Measurements from ENCODE around the gene RCN2. TPM values are rescaled to one million over a fixed set of nuclear protein-coding genes. Genes with fewer than 3 reads are reported as not detected.

RCN2 gene
- total and polyA plus RNA-seq, 2 of the 13 experiments (the other 11 are each of a cell fraction or from before 2014, with no cell fraction given), result 84.4 to 89.0 TPM

- no TSS peak for BruUV-seq (replicated peaks)
- POLR2A ChIA-PET, result no interaction called here
- H3K9ac ChIP-seq (ENCODE audit: insufficient read depth, low read depth, low read length), result no peak overlapping the region
- H2AFZ ChIP-seq (ENCODE audit: low read length), result no peak overlapping the region
- CTCF ChIA-PET (ENCODE audit: low intra/inter-chr PET ratio, low total read pairs), result no interaction called here
- no peaks in the 10 kb centered on the region for H3K9me3 ChIP-seq (ENCODE audit: low read length)
- H3K4me3 ChIP-seq (replicated peaks in 1 of 3; ENCODE audit: insufficient read depth in 1 of 3, low read depth in 2 of 3, low read length in 3 of 3), result no peak overlapping the region
- H3K4me2 ChIP-seq (ENCODE audit: low read depth, low read length), result no peak overlapping the region
- no peaks in the 10 kb centered on the region for H4K20me1 ChIP-seq (ENCODE audit: insufficient read depth, low read length)
- DNase-seq (ENCODE audit: low spot score), result no peak
- H3K4me1 ChIP-seq (ENCODE audit: insufficient read depth, low read length), result no peaks in the 10 kb centered on the region
- TF ChIP-seq ZNF446 (CRISPR knock-in tag; IDR thresholded peaks at IDR 0.05) (no peak), SATB2 (CRISPR knock-in tag; IDR thresholded peaks at IDR 0.05) (no peak), ZHX2 (IDR thresholded peaks at IDR 0.05; ENCODE audit: low read depth) (no peak), ZHX2 (CRISPR knock-in tag; IDR thresholded peaks at IDR 0.05; ENCODE audit: borderline replicate concordance) (no peak), TCF7 (IDR thresholded peaks at IDR 0.05; ENCODE audit: low read depth) (no peak), ZNF160 (CRISPR knock-in tag; IDR thresholded peaks at IDR 0.05) (no peak), ZBTB49 (CRISPR knock-in tag; IDR thresholded peaks at IDR 0.05; ENCODE audit: borderline replicate concordance) (no peak), GTF3A (CRISPR knock-in tag; conservative IDR thresholded peaks at IDR 0.05) (no peak), ZNF883 (CRISPR knock-in tag; IDR thresholded peaks at IDR 0.05; ENCODE audit: not compliant biosample characterization) (no peak), HBP1 (CRISPR knock-in tag; IDR thresholded peaks at IDR 0.05; ENCODE audit: low read depth) (no peak)
- no peak for ATAC-seq
- H3K79me2 ChIP-seq (ENCODE audit: insufficient read depth, low read length), result no peaks in the 10 kb centered on the region
- FAIRE-seq, result no peak
- no peaks in the 10 kb centered on the region for H3K36me3 ChIP-seq (replicated peaks in 1 of 2; ENCODE audit: control insufficient read depth in 1 of 2, insufficient read depth in 2 of 2, low read length in 2 of 2)
- peaks cover 6 to 29% of the 10 kb centered on the region in 2 experiments for H3K27me3 ChIP-seq (ENCODE audit: control insufficient read depth in 1 of 2, insufficient read depth in 2 of 2, low read length in 2 of 2)
- 23% methylated on average over 7 of the region's 7 CpGs for WGBS (ENCODE audit: low lambda C conversion rate)
- intact Hi-C loops (cut with micrococcal nuclease; ENCODE audit: unreplicated experiment) (no loop called here), in situ Hi-C loops (cut with HindIII; ENCODE audit: extremely low pct_ligation_motif_present, low pct_unique_long_range_greater_than_20kb) (no loop called here)
- H3K27ac ChIP-seq (ENCODE audit: extremely low read length, insufficient read depth, low read length), result no peak overlapping the region
Observed at GRCh38 chr15:77002436-77002835, 70.9 kb downstream of the RCN2 start.
